Heart left ventricle (tissue), 16 donors: ENCODE results near the gene FNBP1. TPM values are rescaled to one million over a fixed set of nuclear protein-coding genes. Genes with fewer than 3 reads are reported as not detected.

Source experiments
- ATAC-seq, 4 donors: fragments of 200-7000 bp; cut with Tn5 transposase; one replicate each; pipeline ENCODE4 v1.9.1; 2020 to 2022; ENCODE audit warnings: moderate library complexity in 4 of 4, mild to moderate bottlenecking in 3 of 4, moderate number of reproducible peaks in 1 of 4
- DNase-seq, 5 donors: peaks; one replicate each; pipeline ENCODE4 v3.0.0-alpha.2; 2020
- H3K27ac ChIP-seq, 12 donors: fragments of 200-600 bp; sonication (generic) in 4 of 12; one replicate each; pipeline versions ENCODE4 v1.5.0 to v1.8.0; 2016 to 2022; ENCODE audit warnings: mild to moderate bottlenecking in 2 of 12
- H3K27me3 ChIP-seq, 9 donors: fragments of 200-600 bp; sonication (generic) in 2 of 9; one replicate each; pipeline versions ENCODE4 v1.5.1 to v1.8.0; 2016 to 2022; ENCODE audit warnings: mild to moderate bottlenecking in 3 of 9
- H3K36me3 ChIP-seq, 9 donors: fragments of 200-600 bp; sonication (generic) in 2 of 9; one replicate each; pipeline versions ENCODE4 v1.5.0 to v1.8.0; 2018 to 2022; ENCODE audit warnings: mild to moderate bottlenecking in 2 of 9
- H3K4me1 ChIP-seq, 12 donors: fragments of 200-600 bp; sonication (generic) in 4 of 12; one replicate each; pipeline versions ENCODE4 v1.5.0 to v1.8.0; 2016 to 2022; ENCODE audit warnings: mild to moderate bottlenecking in 3 of 12
- H3K4me3 ChIP-seq, 12 donors: fragments of 200-600 bp; sonication (generic) in 4 of 12; one replicate each; pipeline versions ENCODE4 v1.5.0 to v1.8.0; 2017 to 2022; ENCODE audit warnings: mild to moderate bottlenecking in 9 of 12, moderate library complexity in 4 of 12
- H3K9me3 ChIP-seq, 12 donors: fragments of 200-600 bp; sonication (generic) in 4 of 12; one replicate each; pipeline versions ENCODE4 v1.5.0 to v1.8.0; 2016 to 2022; ENCODE audit warnings: mild to moderate bottlenecking in 1 of 12
- CTCF ChIP-seq, 12 donors: fragments of 200-600 bp; sonication (generic) in 4 of 12; IDR thresholded peaks; one replicate each; pipeline versions ENCODE4 v1.5.0 to v1.8.0; 2018 to 2022; ENCODE audit warnings: antibody characterized with exemption in 12 of 12, mild to moderate bottlenecking in 5 of 12
- POLR2A ChIP-seq, 2 donors: fragments of 450-650 bp; IDR thresholded peaks; one replicate each; pipeline ENCODE4 v1.6.1; 2017; ENCODE audit warnings: antibody characterized with exemption in 2 of 2, mild to moderate bottlenecking in 2 of 2, moderate library complexity in 2 of 2
- WGBS, 4 donors: extraction: QIAGEN DNeasy Blood & Tissue Kit in 2 of 4; methylation state at CpG; one replicate each; pipeline versions ENCODE4 v1.1.5 to v1.1.7; 2013 to 2018; 5-methylcytosine and 5-hydroxymethylcytosine counted together
- intact Hi-C, 10 donors: fragments of 100-400 bp; cut with DNase I; formaldehyde crosslinking; loops; one replicate each; pipeline versions ENCODE4 v1.11.1 to v1.14.2; 2022
- polyA plus RNA-seq, 2 donors: library from polyadenylated mRNA; stranded (reverse); fragments of 200-250 nt; gene quantifications; one replicate each; pipeline ENCODE4 v1.2.3, GENCODE V29; 2013
- total RNA-seq, 9 donors: library from RNA; depleted of rRNA in 2 of 9; stranded (reverse); fragments of >200 nt in 2 of 9; fragmentation: NEBNext Ultra II Directional in 3 of 9; extraction: Animal tissue kit (Norgen Biotek cat#: 25700) in 3 of 9; gene quantifications; one replicate each; pipeline versions ENCODE4 v1.1.0 to v1.2.4, GENCODE V29; 2016 to 2023
- donor health status: ischemic (EF 13 %, LVEDD 7.1; RV severe dilation, severe dysfunction).
- donor health status: healthy with polysubstance abuse.
- donor health status: DM: no; HTN: yes; CAD: no.
- donor health status: DM: no; HTN: no; CAD: no.
- donor health status: ischemic (EF 25% LVEDD 6.9; RV normal size, moderate dysfunction).
- donor health status: ischemic (EF 25% LVEDD 5.7; RV mildly dilated, moderate dysfunction).
- donor health status: healthy.
- donor health status: DM: yes; HTN: yes; CAD: no.
- donor health status: ischemic (EF 35%, LVEDD 5.7; RV mildly dilated, moderate dysfunction).
- donor health status: nonischemic (EF 11% LVEDD 7.7; RV severe dilation, severe dysfunction).
- donor health status: DM: yes; HTN: yes; CAD: no.
- donor health status: PGD.
- donor health status: ischemic (EF 29% LVEDD 5.4; RV normal size, mild dysfunction).
- donor health status: nonischemic (EF 23%, LVEDD 6.1; RV moderate dilation, normal function).

FNBP1 gene
- total and polyA plus RNA-seq, 11 donors = 6.9 to 47.3 (median 24.1) TPM

- Histone ChIP-seq H3K36me3 (peaks cover 0 to 52% (median 47%) of the 10 kb centered on the region in 9 donors), H3K27ac (no peak overlapping the region), H3K4me3 (no peak overlapping the region), H3K27me3 (no peaks in the 10 kb centered on the region), H3K9me3 (no peaks in the 10 kb centered on the region), H3K4me1 (peaks cover 0 to 44% (median 32%) of the 10 kb centered on the region in 12 donors)
- ATAC-seq (no peak), DNase-seq (no peak)
- no peak for TF ChIP-seq CTCF (IDR thresholded peaks at IDR 0.05)
- no peak for TF ChIP-seq POLR2A (IDR thresholded peaks at IDR 0.05)
- intact Hi-C loops = loop anchor here in 2 of 10 donors (5.0 to 10.0 kb wide), 2 partner anchors 113 to 125 kb away; partner anchors contain the start of genes FNBP1 (in 1 of the 2) and GPR107 (in 1 of the 2)
- WGBS, 4 donors = 95 to 98% (median 98%) methylated on average over 9 of the region's 9 CpGs
These were observed 113.4 kb downstream of the FNBP1 start for GRCh38 chr9:129929496-129930125.

- intact Hi-C loops = no loop called here
- H3K4me3 ChIP-seq = no peak overlapping the region
- WGBS, 4 donors = 79 to 86% (median 84%) methylated on average over 6 of the region's 6 CpGs
- no peak for ATAC-seq
- H3K36me3 ChIP-seq = peaks cover 0 to 94% (median 82%) of the 10 kb centered on the region in 9 donors
- H3K4me1 ChIP-seq = peaks cover 0 to 48% (median 0%) of the 10 kb centered on the region in 12 donors
- peak overlapping the region in 1 of 12 donors; percentile 12 for H3K27ac ChIP-seq
- DNase-seq = no peak
- no peaks in the 10 kb centered on the region for H3K9me3 ChIP-seq
- no peak for TF ChIP-seq POLR2A (IDR thresholded peaks at IDR 0.05)
- TF ChIP-seq CTCF (IDR thresholded peaks at IDR 0.05) = no peak
- no peaks in the 10 kb centered on the region for H3K27me3 ChIP-seq
These were observed 119.4 kb downstream of the FNBP1 start for GRCh38 chr9:129923589-129923988.

- intact Hi-C loops = no loop called here
- TF ChIP-seq CTCF (IDR thresholded peaks at IDR 0.05) (no peak), POLR2A (IDR thresholded peaks at IDR 0.05) (no peak)
These were observed 121.1 kb downstream of the FNBP1 start for GRCh38 chr9:129921905-129922304.

GRCh38 chr9:129919841-129920240, 123.1 kb downstream of the FNBP1 start:
- DNase-seq = no peak
- peak overlapping the region in 1 of 12 donors; percentile 69 for H3K27ac ChIP-seq
- H3K27me3 ChIP-seq = no peaks in the 10 kb centered on the region
- no peak for TF ChIP-seq CTCF (IDR thresholded peaks at IDR 0.05)
- TF ChIP-seq POLR2A (IDR thresholded peaks at IDR 0.05) = no peak
- peak overlapping the region in 1 of 12 donors; percentile 9 for H3K4me3 ChIP-seq
- peaks cover 0 to 52% (median 0%) of the 10 kb centered on the region in 12 donors for H3K4me1 ChIP-seq
- peaks cover 0 to 75% (median 50%) of the 10 kb centered on the region in 9 donors for H3K36me3 ChIP-seq
- peak in 3 of 4 donors; percentile 20 to 78 (median 48) for ATAC-seq
- H3K9me3 ChIP-seq = no peaks in the 10 kb centered on the region
- intact Hi-C loops = loop anchor here in 1 of 10 donors (10.0 kb wide), 1 partner anchor 55 kb away; no protein-coding TSS in a partner anchor
- WGBS, 4 donors = 84 to 88% (median 85%) methylated on average over 3 of the region's 3 CpGs

More at GRCh38 chr9:129921905-129922304, 121.1 kb downstream of the FNBP1 start:
- Histone ChIP-seq H3K9me3 (no peaks in the 10 kb centered on the region), H3K4me3 (no peak overlapping the region), H3K4me1 (peaks cover 0 to 52% (median 0%) of the 10 kb centered on the region in 12 donors), H3K36me3 (peaks cover 0 to 85% (median 70%) of the 10 kb centered on the region in 9 donors), H3K27me3 (no peaks in the 10 kb centered on the region), H3K27ac (peak overlapping the region in 1 of 12 donors; percentile 69)
- 91 to 94% (median 92%) methylated on average over 4 of the region's 4 CpGs for WGBS, 4 donors
- DNase-seq (no peak), ATAC-seq (no peak)
